ENCODE results near the gene DOK3.

DOK3 gene

GRCh38 chr5:177555665-177556064 is 46.0 kb upstream of the DOK3 start:
- Histone ChIP-seq H4K20me1 (ENCODE audit: insufficient read depth, low read length) (peaks cover 29% of the 10 kb centered on the region), H3K4me3 (ENCODE audit: low read depth in 1 of 2, low read length in 2 of 2) (no peak overlapping the region)

DNA sequence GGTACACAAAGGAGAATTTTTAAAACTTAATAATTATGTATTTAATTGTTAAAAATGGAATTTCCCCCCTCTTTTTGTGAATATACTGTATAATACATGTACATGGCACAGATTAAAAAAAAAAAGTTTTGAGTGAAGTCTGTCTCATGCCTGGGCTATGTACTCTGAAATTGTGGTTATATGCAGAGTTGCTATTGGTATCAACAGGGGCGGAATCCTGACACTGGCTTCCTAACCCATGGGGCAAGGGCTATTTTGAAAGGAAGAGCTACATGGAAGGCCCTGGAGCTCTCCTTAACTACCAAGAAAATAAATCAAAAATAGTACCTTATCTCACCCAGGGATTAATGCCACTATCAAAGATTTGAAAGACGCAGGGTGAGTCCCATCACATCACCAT is 45.6 kb upstream of the DOK3 start:
- Histone ChIP-seq H3K36me3 (ENCODE audit: insufficient read depth, low read length) (peaks cover 34% of the 10 kb centered on the region), H3K27me3 (ENCODE audit: insufficient read depth, low read length, poor library complexity) (no peaks in the 10 kb centered on the region), H3K9me3 (ENCODE audit: insufficient read depth, low read length, severe bottlenecking) (no peaks in the 10 kb centered on the region), H3K79me2 (ENCODE audit: insufficient read depth, low read length) (peaks cover 45% of the 10 kb centered on the region), H3K4me1 (ENCODE audit: insufficient read depth, low read length) (peaks cover 29% of the 10 kb centered on the region), H3K4me3 (ENCODE audit: low read depth in 1 of 2, low read length in 2 of 2) (peak overlapping the region in 1 of 2 experiments; percentile 61; a peak in 3 of 4 replicates), H2AFZ (ENCODE audit: low read depth, low read length) (peak overlapping the region; percentile 87), H4K20me1 (ENCODE audit: insufficient read depth, low read length) (peaks cover 33% of the 10 kb centered on the region), H3K4me2 (ENCODE audit: insufficient read depth, low read length) (peak overlapping the region; percentile 72), H3K9ac (ENCODE audit: low read depth, low read length) (no peak overlapping the region), H3K27ac (ENCODE audit: low read length) (no peak overlapping the region)
- ATAC-seq (ENCODE audit: insufficient read depth, low read depth) (no peak), DNase-seq (no peak)
- TF ChIP-seq EZH2 (IDR thresholded peaks at IDR 0.05; ENCODE audit: borderline replicate concordance, low read depth, low read length, severe bottlenecking), result no peak
- TF ChIP-seq, protein P1, sequence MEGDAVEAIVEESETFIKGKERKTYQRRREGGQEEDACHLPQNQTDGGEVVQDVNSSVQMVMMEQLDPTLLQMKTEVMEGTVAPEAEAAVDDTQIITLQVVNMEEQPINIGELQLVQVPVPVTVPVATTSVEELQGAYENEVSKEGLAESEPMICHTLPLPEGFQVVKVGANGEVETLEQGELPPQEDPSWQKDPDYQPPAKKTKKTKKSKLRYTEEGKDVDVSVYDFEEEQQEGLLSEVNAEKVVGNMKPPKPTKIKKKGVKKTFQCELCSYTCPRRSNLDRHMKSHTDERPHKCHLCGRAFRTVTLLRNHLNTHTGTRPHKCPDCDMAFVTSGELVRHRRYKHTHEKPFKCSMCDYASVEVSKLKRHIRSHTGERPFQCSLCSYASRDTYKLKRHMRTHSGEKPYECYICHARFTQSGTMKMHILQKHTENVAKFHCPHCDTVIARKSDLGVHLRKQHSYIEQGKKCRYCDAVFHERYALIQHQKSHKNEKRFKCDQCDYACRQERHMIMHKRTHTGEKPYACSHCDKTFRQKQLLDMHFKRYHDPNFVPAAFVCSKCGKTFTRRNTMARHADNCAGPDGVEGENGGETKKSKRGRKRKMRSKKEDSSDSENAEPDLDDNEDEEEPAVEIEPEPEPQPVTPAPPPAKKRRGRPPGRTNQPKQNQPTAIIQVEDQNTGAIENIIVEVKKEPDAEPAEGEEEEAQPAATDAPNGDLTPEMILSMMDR (IDR thresholded peaks at IDR 0.05; ENCODE audit: borderline replicate concordance, extremely low read depth, low read length, poor library complexity, severe bottlenecking), result no peak

More at GRCh38 chr5:177555665-177556064, 46.0 kb upstream of the DOK3 start:
- peaks cover 41% of the 10 kb centered on the region for H3K79me2 ChIP-seq (ENCODE audit: insufficient read depth, low read length)
- DNase-seq, result no peak
- H3K4me2 ChIP-seq (ENCODE audit: insufficient read depth, low read length), result no peak overlapping the region
- TF ChIP-seq, protein P1 (IDR thresholded peaks at IDR 0.05; ENCODE audit: borderline replicate concordance, extremely low read depth, low read length, poor library complexity, severe bottlenecking), result no peak
- no peak for TF ChIP-seq EZH2 (IDR thresholded peaks at IDR 0.05; ENCODE audit: borderline replicate concordance, low read depth, low read length, severe bottlenecking)
- peaks cover 29% of the 10 kb centered on the region for H3K4me1 ChIP-seq (ENCODE audit: insufficient read depth, low read length)
- H3K27me3 ChIP-seq (ENCODE audit: insufficient read depth, low read length, poor library complexity), result no peaks in the 10 kb centered on the region
- H3K9me3 ChIP-seq (ENCODE audit: insufficient read depth, low read length, severe bottlenecking), result no peaks in the 10 kb centered on the region
- H2AFZ ChIP-seq (ENCODE audit: low read depth, low read length), result no peak overlapping the region
- H3K36me3 ChIP-seq (ENCODE audit: insufficient read depth, low read length), result peaks cover 29% of the 10 kb centered on the region
- no peak overlapping the region for H3K27ac ChIP-seq (ENCODE audit: low read length)
- no peak for ATAC-seq (ENCODE audit: insufficient read depth, low read depth)
- no peak overlapping the region for H3K9ac ChIP-seq (ENCODE audit: low read depth, low read length)

DNA sequence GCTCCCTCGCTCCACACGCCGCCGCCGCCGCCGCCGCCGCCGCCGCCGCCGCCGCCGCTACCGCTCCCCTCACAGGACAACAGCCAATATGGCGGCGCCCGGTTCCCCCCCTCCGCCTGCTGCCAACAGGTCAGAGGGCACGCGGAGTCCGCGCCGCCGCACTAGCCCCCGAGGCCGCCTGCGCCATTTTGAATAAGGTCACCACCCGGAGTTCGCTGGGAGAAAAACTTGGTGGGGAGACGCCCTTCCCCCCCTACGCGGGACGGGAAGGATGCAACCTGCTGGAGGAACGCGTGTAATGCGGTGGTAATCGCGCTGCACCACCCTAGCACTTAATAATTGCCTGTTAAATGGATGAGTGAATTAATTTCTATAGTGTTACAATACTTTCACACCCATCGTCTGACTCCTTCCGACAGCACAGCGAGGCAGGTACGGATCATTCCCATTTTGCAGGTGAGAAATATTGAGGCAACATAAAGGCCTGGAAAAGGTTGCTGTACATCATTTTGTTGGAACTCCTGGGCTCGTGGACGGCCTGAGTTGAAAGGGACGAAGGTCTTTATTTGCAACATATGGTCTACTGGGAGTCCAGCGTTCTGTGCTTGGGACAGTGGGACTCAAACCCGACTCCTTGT is 45.0 kb upstream of the DOK3 start, which contains the start of gene FAM193B:
FAM193B (minus strand) TSS at position 90 of the 638 bp plus-strand sequence. CDS start 105 bp downstream, outside the sequence.
- peak within 1 kb of the TSS; percentile 96 for H3K4me2 ChIP-seq (ENCODE audit: insufficient read depth, low read length)
- H3K27me3 ChIP-seq (ENCODE audit: insufficient read depth, low read length, poor library complexity), result no peaks in the 10 kb centered on the region
- H3K36me3 ChIP-seq (ENCODE audit: insufficient read depth, low read length), result peaks cover 40% of the 10 kb centered on the region
- H3K4me1 ChIP-seq (ENCODE audit: insufficient read depth, low read length), result peaks cover 29% of the 10 kb centered on the region
- peak; percentile 97 for DNase-seq
- H2AFZ ChIP-seq (ENCODE audit: low read depth, low read length), result peak within 1 kb of the TSS; percentile 87
- peak within 1 kb of the TSS; percentile 65 for H3K27ac ChIP-seq (ENCODE audit: low read length)
- ATAC-seq (ENCODE audit: insufficient read depth, low read depth), result peak; percentile 96
- no peaks in the 10 kb centered on the region for H3K9me3 ChIP-seq (ENCODE audit: insufficient read depth, low read length, severe bottlenecking)
- peak within 1 kb of the TSS; percentile 89 to 95 for H3K4me3 ChIP-seq (ENCODE audit: low read depth in 1 of 2, low read length in 2 of 2)
- TF ChIP-seq, protein P1 (IDR thresholded peaks at IDR 0.05; ENCODE audit: borderline replicate concordance, extremely low read depth, low read length, poor library complexity, severe bottlenecking), result peak; percentile 50
- no peak for TF ChIP-seq EZH2 (IDR thresholded peaks at IDR 0.05; ENCODE audit: borderline replicate concordance, low read depth, low read length, severe bottlenecking)
- peaks cover 51% of the 10 kb centered on the region for H3K79me2 ChIP-seq (ENCODE audit: insufficient read depth, low read length)
- peak within 1 kb of the TSS; percentile 88 for H3K9ac ChIP-seq (ENCODE audit: low read depth, low read length)
- peaks cover 34% of the 10 kb centered on the region for H4K20me1 ChIP-seq (ENCODE audit: insufficient read depth, low read length)

All from DND-41 (cell line).